Progenitor cell of endocrine pancreas (in vitro differentiated cells): Measurements from ENCODE around the gene CBX2. TPM values are rescaled to one million over a fixed set of nuclear protein-coding genes. Genes with fewer than 3 reads are reported as not detected.
"Not testable (repeated sequence)": the region's sequence is repeated elsewhere in the genome, so short reads cannot be mapped to it uniquely, and the experiment has no call there.

ENCODE experiments used
- DNase-seq: peaks from one replicate; pipeline ENCODE4 v3.0.0; 2021; ENCODE audit warnings: low spot score; ENCODE audit not compliant: unreplicated experiment
- H3K27ac Mint-ChIP-seq: 2 replicates; pipeline ENCODE4 v1.8.0; 2021; ENCODE audit warnings: mild to moderate bottlenecking, moderate library complexity, mixed read lengths
- H3K27me3 Mint-ChIP-seq: 2 replicates; pipeline ENCODE4 v1.8.0; 2021; ENCODE audit warnings: mixed read lengths
- H3K36me3 Mint-ChIP-seq: 2 replicates; pipeline ENCODE4 v1.8.0; 2022; ENCODE audit warnings: mixed read lengths; ENCODE audit not compliant: insufficient read depth
- H3K4me1 Mint-ChIP-seq: 2 replicates; pipeline ENCODE4 v1.8.0; 2021; ENCODE audit warnings: low read depth, mixed read lengths
- H3K4me3 Mint-ChIP-seq: 2 replicates; pipeline ENCODE4 v1.8.0; 2021; ENCODE audit warnings: low read depth, mild to moderate bottlenecking, moderate library complexity, mixed read lengths
- H3K9me3 Mint-ChIP-seq: 2 replicates; pipeline ENCODE4 v1.8.0; 2021; ENCODE audit warnings: low read depth, mixed read lengths
- total RNA-seq: library from RNA; stranded (reverse); gene quantifications from 2 replicates; pipeline ENCODE4 v1.2.1, GENCODE V29; 2021
- TF ChIP-seq, protein P1 (sequence below): fragments of 200-600 bp; sonication (generic); IDR thresholded peaks from one replicate; pipeline ENCODE4 v1.5.0; 2021; ENCODE audit warnings: antibody characterized with exemption, mild to moderate bottlenecking; ENCODE audit not compliant: unreplicated experiment

Gene CBX2
- total RNA-seq, 1 donor from 2014 or later = 111 TPM

- H3K4me3 Mint-ChIP-seq = no peak overlapping the region
- H3K36me3 Mint-ChIP-seq = no peaks in the 10 kb centered on the region
- no peak for DNase-seq
- no peaks in the 10 kb centered on the region for H3K27me3 Mint-ChIP-seq
- H3K4me1 Mint-ChIP-seq = peaks cover 3% of the 10 kb centered on the region
- TF ChIP-seq, protein P1, sequence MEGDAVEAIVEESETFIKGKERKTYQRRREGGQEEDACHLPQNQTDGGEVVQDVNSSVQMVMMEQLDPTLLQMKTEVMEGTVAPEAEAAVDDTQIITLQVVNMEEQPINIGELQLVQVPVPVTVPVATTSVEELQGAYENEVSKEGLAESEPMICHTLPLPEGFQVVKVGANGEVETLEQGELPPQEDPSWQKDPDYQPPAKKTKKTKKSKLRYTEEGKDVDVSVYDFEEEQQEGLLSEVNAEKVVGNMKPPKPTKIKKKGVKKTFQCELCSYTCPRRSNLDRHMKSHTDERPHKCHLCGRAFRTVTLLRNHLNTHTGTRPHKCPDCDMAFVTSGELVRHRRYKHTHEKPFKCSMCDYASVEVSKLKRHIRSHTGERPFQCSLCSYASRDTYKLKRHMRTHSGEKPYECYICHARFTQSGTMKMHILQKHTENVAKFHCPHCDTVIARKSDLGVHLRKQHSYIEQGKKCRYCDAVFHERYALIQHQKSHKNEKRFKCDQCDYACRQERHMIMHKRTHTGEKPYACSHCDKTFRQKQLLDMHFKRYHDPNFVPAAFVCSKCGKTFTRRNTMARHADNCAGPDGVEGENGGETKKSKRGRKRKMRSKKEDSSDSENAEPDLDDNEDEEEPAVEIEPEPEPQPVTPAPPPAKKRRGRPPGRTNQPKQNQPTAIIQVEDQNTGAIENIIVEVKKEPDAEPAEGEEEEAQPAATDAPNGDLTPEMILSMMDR = no peak
- H3K27ac Mint-ChIP-seq = no peak overlapping the region
- H3K9me3 Mint-ChIP-seq = no peaks in the 10 kb centered on the region
Observed at GRCh38 chr17:79769570-79770506, 8.1 kb upstream of the CBX2 start.

DNA sequence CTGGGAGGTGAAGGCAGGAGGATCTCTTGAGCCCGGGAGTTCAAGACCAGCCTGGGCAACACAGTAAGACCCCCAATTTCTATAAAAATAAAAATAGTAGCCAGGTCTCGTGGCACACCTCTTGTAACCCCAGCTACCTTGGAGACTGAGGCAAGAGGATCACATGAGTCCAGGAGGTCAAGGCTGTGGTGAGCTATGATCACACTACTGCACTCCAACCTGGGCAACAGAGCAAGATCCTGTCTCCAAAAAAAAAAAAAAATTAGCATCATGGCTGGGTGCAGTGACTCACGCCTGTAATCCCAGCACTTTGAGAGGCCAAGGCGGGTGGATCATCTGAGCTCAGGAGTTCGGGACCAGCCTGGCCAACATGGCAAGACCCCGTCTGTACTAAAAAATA, 6.7 kb upstream of the CBX2 start:
- DNase-seq = no peak
- Mint-ChIP-seq H3K27me3 (no peaks in the 10 kb centered on the region), H3K36me3 (no peaks in the 10 kb centered on the region), H3K9me3 (no peaks in the 10 kb centered on the region), H3K4me1 (peaks cover 17% of the 10 kb centered on the region), H3K27ac (no peak overlapping the region), H3K4me3 (no peak overlapping the region)
- TF ChIP-seq, protein P1 = no peak

DNA sequence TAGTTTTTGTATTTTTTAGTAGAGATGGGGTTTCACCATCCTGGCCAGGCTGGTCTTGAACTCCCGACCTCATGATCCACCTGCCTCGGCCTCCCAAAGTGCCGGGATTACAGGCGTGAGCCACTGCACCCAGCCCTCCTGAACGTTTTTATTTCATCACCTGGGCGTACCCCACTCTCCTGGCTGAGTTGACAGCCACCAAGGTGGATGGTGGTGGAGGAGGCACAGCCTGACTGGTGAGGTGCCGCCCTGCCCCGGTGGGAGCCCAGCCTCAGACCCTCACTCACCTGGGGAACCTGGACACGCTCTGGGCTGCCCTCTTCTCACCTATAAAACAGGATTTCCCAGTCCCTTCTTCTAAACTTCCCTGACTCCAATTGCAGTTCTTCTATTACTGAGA, 5.2 kb upstream of the CBX2 start:
- not testable (repeated sequence) for H3K36me3 Mint-ChIP-seq, H3K27me3 Mint-ChIP-seq, DNase-seq, H3K9me3 Mint-ChIP-seq, H3K4me3 Mint-ChIP-seq, H3K27ac Mint-ChIP-seq
- H3K4me1 Mint-ChIP-seq = peaks cover 29% of the 10 kb centered on the region

- Mint-ChIP-seq H3K36me3 (no peaks in the 10 kb centered on the region), H3K9me3 (no peaks in the 10 kb centered on the region), H3K27ac (no peak overlapping the region), H3K27me3 (no peaks in the 10 kb centered on the region), H3K4me1 (peaks cover 35% of the 10 kb centered on the region), H3K4me3 (no peak overlapping the region)
- no peak for DNase-seq
- TF ChIP-seq, protein P1 = no peak
Observed at GRCh38 chr17:79774561-79774975, 3.4 kb upstream of the CBX2 start.

- Mint-ChIP-seq H3K4me1 (peaks cover 45% of the 10 kb centered on the region), H3K27me3 (no peaks in the 10 kb centered on the region), H3K9me3 (no peaks in the 10 kb centered on the region)
Observed at GRCh38 chr17:79775632-79776031, 2.3 kb upstream of the CBX2 start.

More at GRCh38 chr17:79775632-79776031, 2.3 kb upstream of the CBX2 start:
- H3K36me3 Mint-ChIP-seq = peaks cover 9% of the 10 kb centered on the region
- H3K4me3 Mint-ChIP-seq = peak overlapping the region; percentile 45
- TF ChIP-seq, protein P1 = no peak
- no peak overlapping the region for H3K27ac Mint-ChIP-seq
- DNase-seq = no peak
